Sigmoid colon (tissue), 7 donors: Measurements from ENCODE around the gene POLR2H. TPM values are rescaled to one million over a fixed set of nuclear protein-coding genes. Genes with fewer than 3 reads are reported as not detected.
"Not testable (repeated sequence)": the region's sequence is repeated elsewhere in the genome, so short reads cannot be mapped to it uniquely, and the experiment has no call there.

ENCODE experiments used
- DNase-seq: peaks from one replicate; pipeline ENCODE4 v3.0.0-alpha.2; 2019
- H3K27ac ChIP-seq, 4 donors: fragments of 200-600 bp; sonication (generic); one replicate each; pipeline ENCODE4 v1.5.1; 2016 to 2019; ENCODE audit warnings: mild to moderate bottlenecking in 1 of 4
- H3K27me3 ChIP-seq, 3 donors: fragments of 200-600 bp; sonication (generic); one replicate each; pipeline ENCODE4 v1.5.1; 2019; ENCODE audit warnings: mild to moderate bottlenecking in 1 of 3
- H3K36me3 ChIP-seq, 4 donors: fragments of 200-600 bp; sonication (generic); one replicate each; pipeline ENCODE4 v1.5.1; 2016 to 2019
- H3K4me1 ChIP-seq, 4 donors: fragments of 200-600 bp; sonication (generic); one replicate each; pipeline ENCODE4 v1.5.1; 2017 to 2019
- H3K4me3 ChIP-seq, 4 donors: fragments of 200-600 bp; sonication (generic); one replicate each; pipeline ENCODE4 v1.5.1; 2017 to 2019; ENCODE audit warnings: mild to moderate bottlenecking in 2 of 4, moderate library complexity in 1 of 4
- H3K9me3 ChIP-seq, 4 donors: fragments of 200-600 bp in 3 of 4; sonication (generic) in 3 of 4; one replicate each; pipeline versions ENCODE4 v1.5.1 to v1.6.1; 2013 to 2019
- EP300 ChIP-seq, 4 donors: sonication (generic); formaldehyde crosslinking; IDR thresholded peaks; one replicate each; pipeline ENCODE4 v1.6.1; 2017; ENCODE audit warnings: antibody characterized with exemption in 4 of 4
- POLR2A ChIP-seq, 2 donors: fragments of 450-650 bp; IDR thresholded peaks; one replicate each; pipeline ENCODE4 v1.6.1; 2016; ENCODE audit warnings: antibody characterized with exemption in 2 of 2, mild to moderate bottlenecking in 2 of 2, moderate library complexity in 2 of 2
- POLR2AphosphoS5 ChIP-seq, 4 donors: sonication (generic); formaldehyde crosslinking; IDR thresholded peaks; one replicate each; pipeline ENCODE4 v1.6.1; 2017; ENCODE audit warnings: antibody characterized with exemption in 4 of 4
- WGBS, 2 donors: extraction: QIAGEN DNeasy Blood & Tissue Kit; methylation state at CpG; one replicate each; pipeline ENCODE4 v1.1.7; 2013; 5-methylcytosine and 5-hydroxymethylcytosine counted together
- intact Hi-C: fragments of 100-400 bp; cut with DNase I; formaldehyde crosslinking; loops from one replicate; pipeline ENCODE4 v1.15.1; 2023
- polyA plus RNA-seq, 3 donors: library from polyadenylated mRNA; stranded (reverse); fragments of 200-250 nt; gene quantifications; one replicate each; pipeline ENCODE4 v1.2.3, GENCODE V29; 2013
- total RNA-seq, 4 donors: library from RNA; depleted of rRNA; stranded (reverse); fragments of >200 nt; gene quantifications; one replicate each; pipeline ENCODE4 v1.1.0, GENCODE V29; 2016
- TF ChIP-seq, protein P1 (sequence below), 4 experiments: fragments of 450-650 bp in 3 of 4; fragments of 200-600 bp in 1 of 4; IDR thresholded peaks; one replicate each; pipeline ENCODE4 v1.5.1; 2016 to 2019; ENCODE audit warnings: antibody characterized with exemption in 4 of 4, mild to moderate bottlenecking in 3 of 4, moderate library complexity in 2 of 4
- donor health status: healthy with polysubstance abuse.
- donor health status: Bipolar disorder and iron deficiency.
- donor health status: healthy.

The POLR2H gene
- total and polyA plus RNA-seq, 7 donors = 53.2 to 162 (median 92.5) TPM

DNA sequence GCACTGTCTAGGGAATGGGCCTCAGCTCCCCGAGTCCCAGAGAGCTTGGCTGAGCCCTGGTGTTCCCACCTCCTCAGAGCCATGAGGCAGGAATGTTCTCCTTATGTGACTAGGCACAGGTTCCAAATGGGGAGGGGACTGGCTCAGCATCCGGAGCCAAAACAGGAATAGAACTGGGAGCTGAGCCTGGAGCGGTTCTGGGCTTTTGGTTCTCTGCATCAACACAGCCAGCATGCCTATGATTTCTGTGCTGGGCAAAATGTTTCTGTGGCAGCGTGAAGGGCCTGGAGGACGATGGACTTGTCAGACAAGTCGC is 24.2 kb upstream of the POLR2H start, which contains the start of gene FAM131A:
FAM131A (plus strand) TSS at position 202 of the 316 bp plus-strand sequence; CDS start at position 233, 31 bp downstream.
- 76 to 85% methylated on average over 6 of the region's 6 CpGs for WGBS, 2 donors
- TF ChIP-seq EP300 (IDR thresholded peaks at IDR 0.05) (no peak), POLR2AphosphoS5 (IDR thresholded peaks at IDR 0.05) (peak; percentile 55 to 84 (median 78)), POLR2A (IDR thresholded peaks at IDR 0.05) (peak in 1 of 2 donors; percentile 37)
- TF ChIP-seq, protein P1, sequence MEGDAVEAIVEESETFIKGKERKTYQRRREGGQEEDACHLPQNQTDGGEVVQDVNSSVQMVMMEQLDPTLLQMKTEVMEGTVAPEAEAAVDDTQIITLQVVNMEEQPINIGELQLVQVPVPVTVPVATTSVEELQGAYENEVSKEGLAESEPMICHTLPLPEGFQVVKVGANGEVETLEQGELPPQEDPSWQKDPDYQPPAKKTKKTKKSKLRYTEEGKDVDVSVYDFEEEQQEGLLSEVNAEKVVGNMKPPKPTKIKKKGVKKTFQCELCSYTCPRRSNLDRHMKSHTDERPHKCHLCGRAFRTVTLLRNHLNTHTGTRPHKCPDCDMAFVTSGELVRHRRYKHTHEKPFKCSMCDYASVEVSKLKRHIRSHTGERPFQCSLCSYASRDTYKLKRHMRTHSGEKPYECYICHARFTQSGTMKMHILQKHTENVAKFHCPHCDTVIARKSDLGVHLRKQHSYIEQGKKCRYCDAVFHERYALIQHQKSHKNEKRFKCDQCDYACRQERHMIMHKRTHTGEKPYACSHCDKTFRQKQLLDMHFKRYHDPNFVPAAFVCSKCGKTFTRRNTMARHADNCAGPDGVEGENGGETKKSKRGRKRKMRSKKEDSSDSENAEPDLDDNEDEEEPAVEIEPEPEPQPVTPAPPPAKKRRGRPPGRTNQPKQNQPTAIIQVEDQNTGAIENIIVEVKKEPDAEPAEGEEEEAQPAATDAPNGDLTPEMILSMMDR (IDR thresholded peaks at IDR 0.05) = peak in 1 of 4 experiments; percentile 24
- peaks cover 7 to 42% (median 37%) of the 10 kb centered on the region in 4 donors for H3K36me3 ChIP-seq
- intact Hi-C loops = loop anchor here (1.0 to 10.0 kb wide), 2 partner anchors 23 to 703 kb away; partner anchors contain the start of genes EIF4G1 and KLHL24
- peak; percentile 93 for DNase-seq
- H3K27ac ChIP-seq = peak within 1 kb of the TSS; percentile 95 to 100 (median 99)
- H3K9me3 ChIP-seq = no peaks in the 10 kb centered on the region
- H3K4me1 ChIP-seq = peaks cover 3 to 42% (median 42%) of the 10 kb centered on the region in 4 donors
- H3K27me3 ChIP-seq = no peaks in the 10 kb centered on the region
- peak within 1 kb of the TSS; percentile 73 to 97 (median 86) for H3K4me3 ChIP-seq

- no peak for DNase-seq
- intact Hi-C loops = loop anchor here (1.0 to 10.0 kb wide), 3 partner anchors 24 to 703 kb away; partner anchors contain the start of genes EIF4G1 and KLHL24
- no peaks in the 10 kb centered on the region for H3K27me3 ChIP-seq
- peaks cover 3 to 42% (median 42%) of the 10 kb centered on the region in 4 donors for H3K4me1 ChIP-seq
- peak overlapping the region in 3 of 4 donors; percentile 34 to 97 (median 41) for H3K4me3 ChIP-seq
- H3K9me3 ChIP-seq = no peaks in the 10 kb centered on the region
- H3K36me3 ChIP-seq = peaks cover 13 to 42% (median 37%) of the 10 kb centered on the region in 4 donors
- H3K27ac ChIP-seq = peak overlapping the region; percentile 95 to 100 (median 99)
- WGBS, 2 donors = 77 to 86% methylated on average over 7 of the region's 7 CpGs
- TF ChIP-seq POLR2A (IDR thresholded peaks at IDR 0.05) = no peak
- TF ChIP-seq, protein P1 (IDR thresholded peaks at IDR 0.05) = no peak
- no peak for TF ChIP-seq POLR2AphosphoS5 (IDR thresholded peaks at IDR 0.05)
- TF ChIP-seq EP300 (IDR thresholded peaks at IDR 0.05) = no peak
Measured at GRCh38 chr3:184337981-184338380, 23.5 kb upstream of the POLR2H start.

GRCh38 chr3:184338511-184338945 is 23.0 kb upstream of the POLR2H start:
- H3K4me3 ChIP-seq = peak overlapping the region; percentile 2 to 97 (median 38)
- H3K4me1 ChIP-seq = peaks cover 3 to 42% (median 42%) of the 10 kb centered on the region in 4 donors
- no peaks in the 10 kb centered on the region for H3K9me3 ChIP-seq
- WGBS, 2 donors = 63 to 78% methylated on average over 37 of the region's 37 CpGs
- TF ChIP-seq POLR2A (IDR thresholded peaks at IDR 0.05) (no peak), POLR2AphosphoS5 (IDR thresholded peaks at IDR 0.05) (peak in 3 of 4 donors; percentile 62 to 78 (median 78)), EP300 (IDR thresholded peaks at IDR 0.05) (peak in 1 of 4 donors; percentile 14)
- TF ChIP-seq, protein P1 (IDR thresholded peaks at IDR 0.05) = peak in 1 of 4 experiments; percentile 13
- no peaks in the 10 kb centered on the region for H3K27me3 ChIP-seq
- H3K27ac ChIP-seq = peak overlapping the region; percentile 95 to 100 (median 99)
- DNase-seq = peak; percentile 96
- intact Hi-C loops = loop anchor here (2.0 to 10.0 kb wide), 2 partner anchors 24 to 704 kb away; partner anchors contain the start of gene KLHL24
- peaks cover 19 to 42% (median 36%) of the 10 kb centered on the region in 4 donors for H3K36me3 ChIP-seq

- Histone ChIP-seq H3K4me1 (peaks cover 3 to 42% (median 42%) of the 10 kb centered on the region in 4 donors), H3K4me3 (peak overlapping the region; percentile 2 to 97 (median 38))
Measured at GRCh38 chr3:184339001-184339400, 22.5 kb upstream of the POLR2H start.

DNA sequence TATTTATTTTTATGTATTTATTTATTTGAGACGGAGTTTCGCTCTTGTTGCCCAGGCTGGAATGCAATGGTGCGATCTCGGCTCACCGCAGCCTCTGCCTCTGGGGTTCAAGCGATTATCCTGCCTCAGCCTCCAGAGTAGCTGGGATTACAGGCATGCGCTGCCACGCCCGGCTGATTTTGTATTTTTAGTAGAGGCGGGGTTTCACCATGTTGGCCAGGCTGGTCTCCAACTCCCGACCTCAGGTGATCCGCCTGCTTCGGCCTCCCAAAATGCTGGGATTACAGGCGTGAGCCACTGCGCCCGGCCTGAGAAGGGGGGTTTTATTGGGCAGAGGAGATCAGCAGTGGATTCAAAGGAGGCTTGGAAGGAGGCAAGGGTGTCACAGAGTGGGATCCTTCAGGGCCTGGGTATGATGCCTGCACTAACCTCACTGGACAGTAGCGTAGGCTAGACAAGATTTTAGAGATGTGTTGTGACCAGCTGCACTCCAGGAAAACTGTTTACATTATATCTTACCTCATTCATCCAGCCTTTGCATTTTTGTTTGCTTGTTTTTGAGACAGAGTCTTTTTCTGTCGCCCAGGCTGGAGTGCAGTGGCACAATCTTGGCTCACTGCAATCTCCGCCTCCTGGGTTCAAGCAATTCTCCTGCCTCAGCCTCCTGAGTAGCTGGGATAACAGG is 21.9 kb upstream of the POLR2H start:
- peaks cover 21 to 42% (median 35%) of the 10 kb centered on the region in 4 donors for H3K36me3 ChIP-seq
- H3K27me3 ChIP-seq, H3K4me3 ChIP-seq, DNase-seq, H3K9me3 ChIP-seq: not testable (repeated sequence)
- peak overlapping the region; percentile 95 to 100 (median 99) for H3K27ac ChIP-seq
- H3K4me1 ChIP-seq = peaks cover 3 to 42% (median 42%) of the 10 kb centered on the region in 4 donors
- 90 to 92% methylated on average over 19 of the region's 19 CpGs for WGBS, 2 donors
- intact Hi-C loops = loop anchor here (2.0 to 10.0 kb wide), 3 partner anchors 23 to 705 kb away; partner anchors contain the start of gene KLHL24

More at GRCh38 chr3:184339001-184339400, 22.5 kb upstream of the POLR2H start:
- WGBS, 2 donors = 83 to 84% methylated on average over 8 of the region's 8 CpGs
- peaks cover 21 to 42% (median 34%) of the 10 kb centered on the region in 4 donors for H3K36me3 ChIP-seq
- DNase-seq = no peak
- no peaks in the 10 kb centered on the region for H3K9me3 ChIP-seq
- no peak for TF ChIP-seq POLR2AphosphoS5 (IDR thresholded peaks at IDR 0.05)
- no peak for TF ChIP-seq POLR2A (IDR thresholded peaks at IDR 0.05)
- TF ChIP-seq, protein P1 (IDR thresholded peaks at IDR 0.05) = no peak
- TF ChIP-seq EP300 (IDR thresholded peaks at IDR 0.05) = no peak
- intact Hi-C loops = loop anchor here (2.0 to 10.0 kb wide), 2 partner anchors 24 to 704 kb away; partner anchors contain the start of gene KLHL24
- peak overlapping the region; percentile 95 to 100 (median 99) for H3K27ac ChIP-seq
- H3K27me3 ChIP-seq = no peaks in the 10 kb centered on the region
